Loucy (cell line): Measurements from ENCODE around the gene KCNG3.

Experiments used
- H2AFZ ChIP-seq: fragments of 200-600 bp; sonication (generic); 2 replicates; pipeline ENCODE4 v1.6.0; 2016; ENCODE audit warnings: antibody characterized with exemption, mild to moderate bottlenecking, low read length, moderate library complexity
- H3F3A ChIP-seq: fragments of 200-600 bp; 2 replicates; pipeline ENCODE4 v1.6.0; 2016; ENCODE audit warnings: antibody characterized with exemption, low read depth, mild to moderate bottlenecking
- H3K27me3 ChIP-seq: fragments of 200-600 bp; sonication (generic); 2 replicates; pipeline ENCODE4 v1.6.1; 2014; ENCODE audit warnings: low read length, mild to moderate bottlenecking; ENCODE audit not compliant: insufficient read depth, poor library complexity, severe bottlenecking
- H3K36me3 ChIP-seq: fragments of 200-600 bp; sonication (generic); 2 replicates; pipeline ENCODE4 v1.6.1; 2016; ENCODE audit warnings: low read length; ENCODE audit not compliant: insufficient read depth
- H3K4me1 ChIP-seq: fragments of 200-600 bp; sonication (generic); 2 replicates; pipeline ENCODE4 v1.5.1; 2014; ENCODE audit warnings: low read length, mild to moderate bottlenecking; ENCODE audit not compliant: insufficient read depth, poor library complexity, severe bottlenecking
- H3K4me2 ChIP-seq: fragments of 200-600 bp; sonication (generic); 2 replicates; pipeline ENCODE4 v1.6.0; 2014; ENCODE audit warnings: antibody characterized with exemption, low read length, low read depth, mild to moderate bottlenecking; ENCODE audit not compliant: poor library complexity, severe bottlenecking
- H3K4me3 ChIP-seq: fragments of 200-600 bp; sonication (generic); 2 replicates; pipeline ENCODE4 v1.5.1; 2014; ENCODE audit warnings: low read length, mild to moderate bottlenecking, mixed read lengths; ENCODE audit not compliant: poor library complexity, severe bottlenecking
- H3K79me2 ChIP-seq: fragments of 200-600 bp; sonication (generic); 2 replicates; pipeline ENCODE4 v1.6.1; 2014; ENCODE audit warnings: low read length; ENCODE audit not compliant: insufficient read depth
- H3K9ac ChIP-seq: fragments of 200-600 bp; sonication (generic); 2 replicates; pipeline ENCODE4 v1.6.0; 2014; ENCODE audit warnings: mild to moderate bottlenecking, low read depth, low read length, moderate library complexity; ENCODE audit not compliant: poor library complexity, severe bottlenecking
- H3K9me2 ChIP-seq: fragments of 200-600 bp; sonication (generic); replicated peaks from 2 replicates; pipeline ENCODE4 v1.6.1; 2016; ENCODE audit warnings: low read depth, low read length, mixed read lengths
- H3K9me3 ChIP-seq: fragments of 200-600 bp; sonication (generic); 2 replicates; pipeline ENCODE4 v1.6.1; 2014; ENCODE audit warnings: mild to moderate bottlenecking, antibody characterized with exemption, low read length, low read depth; ENCODE audit not compliant: insufficient read depth
- H4K20me1 ChIP-seq: fragments of 200-600 bp; sonication (generic); 2 replicates; pipeline ENCODE4 v1.6.0; 2014; ENCODE audit warnings: antibody characterized with exemption, low read length, mild to moderate bottlenecking; ENCODE audit not compliant: insufficient read depth, poor library complexity, severe bottlenecking
- CTCF ChIP-seq: fragments of 200-600 bp; sonication (generic); conservative IDR thresholded peaks from 2 replicates; pipeline ENCODE4 v1.5.1; 2014; ENCODE audit warnings: mild to moderate bottlenecking, antibody characterized with exemption, low read length
- EZH2phosphoT487 ChIP-seq: fragments of 200-600 bp; IDR thresholded peaks from 2 replicates; pipeline ENCODE4 v1.6.1; 2018; ENCODE audit warnings: antibody characterized with exemption, mild to moderate bottlenecking, moderate library complexity, borderline replicate concordance

KCNG3 gene

DNA sequence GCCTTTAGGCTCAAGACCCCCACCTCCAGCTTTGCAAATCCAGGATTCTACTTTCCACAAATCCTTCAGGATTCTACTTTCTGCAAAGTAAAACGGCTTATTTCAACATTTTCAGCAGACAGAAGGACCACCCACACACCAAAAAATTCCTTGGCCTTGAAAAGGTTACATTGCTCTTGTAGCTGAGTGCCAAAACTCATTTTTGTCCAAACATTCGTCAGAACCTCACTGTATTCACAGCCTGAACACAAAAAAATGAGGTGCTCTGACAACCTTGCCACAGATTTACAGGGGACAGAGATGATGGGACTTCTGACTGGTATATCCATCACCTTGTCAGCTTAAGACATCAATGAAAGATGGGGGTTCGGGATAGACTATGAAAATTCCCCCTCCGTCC lies 69.7 kb downstream of the KCNG3 start:
- TF ChIP-seq CTCF (no peak), EZH2phosphoT487 (no peak)
- no peaks in the 10 kb centered on the region for H3F3A ChIP-seq
- no peaks in the 10 kb centered on the region for H3K27me3 ChIP-seq
- H3K9me3 ChIP-seq, result no peaks in the 10 kb centered on the region
- H3K4me1 ChIP-seq, result peaks cover 8% of the 10 kb centered on the region
- no peak overlapping the region for H3K9ac ChIP-seq
- no peaks in the 10 kb centered on the region for H3K79me2 ChIP-seq
- no peaks in the 10 kb centered on the region for H3K36me3 ChIP-seq
- no peak overlapping the region for H2AFZ ChIP-seq
- H3K9me2 ChIP-seq, result no peaks in the 10 kb centered on the region
- no peak overlapping the region for H3K4me2 ChIP-seq
- H4K20me1 ChIP-seq, result no peaks in the 10 kb centered on the region
- H3K4me3 ChIP-seq, result no peak overlapping the region

- H3K79me2 ChIP-seq, result no peaks in the 10 kb centered on the region
- no peak overlapping the region for H3K4me2 ChIP-seq
- H3K9ac ChIP-seq, result no peak overlapping the region
- peaks cover 6% of the 10 kb centered on the region for H3K4me1 ChIP-seq
- no peaks in the 10 kb centered on the region for H3K9me2 ChIP-seq
- no peaks in the 10 kb centered on the region for H3K27me3 ChIP-seq
- no peaks in the 10 kb centered on the region for H4K20me1 ChIP-seq
- H3F3A ChIP-seq, result no peaks in the 10 kb centered on the region
- peak overlapping the region; percentile 37 for H2AFZ ChIP-seq
- H3K36me3 ChIP-seq, result no peaks in the 10 kb centered on the region
- TF ChIP-seq EZH2phosphoT487 (no peak), CTCF (no peak)
- no peak overlapping the region for H3K4me3 ChIP-seq
- no peaks in the 10 kb centered on the region for H3K9me3 ChIP-seq
Measured at GRCh38 chr2:42421601-42422239, 72.1 kb downstream of the KCNG3 start.

GRCh38 chr2:42421157-42421485 lies 72.7 kb downstream of the KCNG3 start:
- no peak overlapping the region for H2AFZ ChIP-seq
- H3F3A ChIP-seq, result no peaks in the 10 kb centered on the region
- H3K9ac ChIP-seq, result no peak overlapping the region
- H3K4me2 ChIP-seq, result no peak overlapping the region
- H3K4me1 ChIP-seq, result peaks cover 6% of the 10 kb centered on the region
- no peaks in the 10 kb centered on the region for H3K27me3 ChIP-seq
- H3K9me3 ChIP-seq, result no peaks in the 10 kb centered on the region
- H3K9me2 ChIP-seq, result no peaks in the 10 kb centered on the region
- no peaks in the 10 kb centered on the region for H3K36me3 ChIP-seq
- H4K20me1 ChIP-seq, result no peaks in the 10 kb centered on the region
- no peak for TF ChIP-seq EZH2phosphoT487
- no peak for TF ChIP-seq CTCF
- no peak overlapping the region for H3K4me3 ChIP-seq
- H3K79me2 ChIP-seq, result no peaks in the 10 kb centered on the region
